Testis (tissue), 3 donors: ENCODE measurements around the gene THOC6. TPM values are rescaled to one million over a fixed set of nuclear protein-coding genes. Genes with fewer than 3 reads are reported as not detected.

Experiments
- DNase-seq: peaks from one replicate; pipeline ENCODE4 v3.0.0-alpha.2; 2019
- H3K27ac ChIP-seq, 2 donors: fragments of 200-600 bp; sonication (generic); one replicate each; pipeline ENCODE4 v1.5.1; 2019
- H3K27me3 ChIP-seq: fragments of 200-600 bp; sonication (generic); one replicate; pipeline ENCODE4 v1.5.1; 2019
- H3K36me3 ChIP-seq: fragments of 200-600 bp; sonication (generic); one replicate; pipeline ENCODE4 v1.5.1; 2017; ENCODE audit warnings: low read depth; ENCODE audit errors: missing control alignments
- H3K4me1 ChIP-seq: fragments of 200-600 bp; sonication (generic); one replicate; pipeline ENCODE4 v1.5.1; 2019
- H3K4me3 ChIP-seq, 2 donors: fragments of 200-600 bp; sonication (generic); one replicate each; pipeline ENCODE4 v1.5.1; 2017 to 2019
- H3K9me3 ChIP-seq: fragments of 200-600 bp; sonication (generic); one replicate; pipeline ENCODE4 v1.5.1; 2017
- POLR2A ChIP-seq: fragments of 450-650 bp; IDR thresholded peaks from one replicate; pipeline ENCODE4 v1.6.1; 2017; ENCODE audit warnings: antibody characterized with exemption, mild to moderate bottlenecking, moderate library complexity
- WGBS, 2 donors: methylation state at CpG; one replicate each; pipeline ENCODE4 v1.1.5; 2018; 5-methylcytosine and 5-hydroxymethylcytosine counted together
- intact Hi-C: fragments of 100-400 bp; cut with DNase I; formaldehyde crosslinking; loops from one replicate; pipeline ENCODE4 v1.15.1; 2023; ENCODE audit warnings: low total_unique reads
- polyA plus RNA-seq: library from polyadenylated mRNA; stranded (reverse); fragments of 350-450 nt; fragmentation: Illumina TruSeq; extraction: RNeasy Lipid Tissue Mini Kit (QIAGEN cat#74804); gene quantifications from one replicate; pipeline ENCODE4 v1.2.3, GENCODE V29; 2014; ENCODE audit warnings: low read depth, low replicate concordance; ENCODE audit not compliant: insufficient read depth
- total RNA-seq, 2 donors: library from RNA; depleted of rRNA; stranded (reverse); fragments of >200 nt; gene quantifications; one replicate each; pipeline ENCODE4 v1.2.3, GENCODE V29; 2016
- TF ChIP-seq, protein P1 (sequence below), 3 experiments: fragments of 450-650 bp in 2 of 3; fragments of 200-600 bp in 1 of 3; sonication (generic) in 1 of 3; IDR thresholded peaks; one replicate each; pipeline ENCODE4 v1.5.1; 2016 to 2019; ENCODE audit warnings: antibody characterized with exemption in 3 of 3, mild to moderate bottlenecking in 2 of 3, moderate library complexity in 1 of 3

THOC6 gene
- total and polyA plus RNA-seq, 3 donors from 2014 or later = 17.3 to 27.3 (median 19.6) TPM

DNA sequence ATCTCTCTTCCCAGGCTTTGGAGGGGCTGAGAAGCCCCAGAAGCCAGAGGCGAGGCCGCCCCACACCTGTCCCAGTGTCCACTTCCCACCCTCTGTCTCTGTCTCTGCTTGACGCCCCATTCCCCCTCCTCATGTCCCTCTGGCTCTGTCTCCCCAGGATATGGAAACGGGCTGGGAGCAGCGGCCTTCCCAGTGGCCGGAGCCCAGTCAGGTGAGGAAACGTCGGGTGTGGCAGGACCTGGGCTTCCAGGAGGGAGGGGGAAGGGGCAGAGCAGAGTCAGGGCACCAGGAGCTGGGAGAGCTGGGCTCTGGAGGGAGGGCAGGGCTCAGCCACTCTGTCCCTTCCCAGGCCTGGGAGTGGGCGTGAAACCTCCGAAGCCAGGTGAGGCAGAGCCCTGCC lies 32.9 kb upstream of the THOC6 start:
- TF ChIP-seq POLR2A = no peak
- TF ChIP-seq, protein P1, sequence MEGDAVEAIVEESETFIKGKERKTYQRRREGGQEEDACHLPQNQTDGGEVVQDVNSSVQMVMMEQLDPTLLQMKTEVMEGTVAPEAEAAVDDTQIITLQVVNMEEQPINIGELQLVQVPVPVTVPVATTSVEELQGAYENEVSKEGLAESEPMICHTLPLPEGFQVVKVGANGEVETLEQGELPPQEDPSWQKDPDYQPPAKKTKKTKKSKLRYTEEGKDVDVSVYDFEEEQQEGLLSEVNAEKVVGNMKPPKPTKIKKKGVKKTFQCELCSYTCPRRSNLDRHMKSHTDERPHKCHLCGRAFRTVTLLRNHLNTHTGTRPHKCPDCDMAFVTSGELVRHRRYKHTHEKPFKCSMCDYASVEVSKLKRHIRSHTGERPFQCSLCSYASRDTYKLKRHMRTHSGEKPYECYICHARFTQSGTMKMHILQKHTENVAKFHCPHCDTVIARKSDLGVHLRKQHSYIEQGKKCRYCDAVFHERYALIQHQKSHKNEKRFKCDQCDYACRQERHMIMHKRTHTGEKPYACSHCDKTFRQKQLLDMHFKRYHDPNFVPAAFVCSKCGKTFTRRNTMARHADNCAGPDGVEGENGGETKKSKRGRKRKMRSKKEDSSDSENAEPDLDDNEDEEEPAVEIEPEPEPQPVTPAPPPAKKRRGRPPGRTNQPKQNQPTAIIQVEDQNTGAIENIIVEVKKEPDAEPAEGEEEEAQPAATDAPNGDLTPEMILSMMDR (IDR thresholded peaks at IDR 0.05) = no peak
- no peak for DNase-seq
- no peak overlapping the region for H3K27ac ChIP-seq
- no peaks in the 10 kb centered on the region for H3K27me3 ChIP-seq
- H3K36me3 ChIP-seq = no peaks in the 10 kb centered on the region
- 67 to 80% methylated on average over 4 to 10 of the region's 10 CpGs for WGBS, 2 donors
- no peak overlapping the region for H3K4me3 ChIP-seq
- H3K9me3 ChIP-seq = no peaks in the 10 kb centered on the region
- H3K4me1 ChIP-seq = peaks cover 1% of the 10 kb centered on the region
- intact Hi-C loops = no loop called here

GRCh38 chr16:2991566-2992261 lies 32.1 kb upstream of the THOC6 start:
- WGBS, 2 donors = 91 to 94% methylated on average over 8 to 12 of the region's 12 CpGs
- TF ChIP-seq POLR2A = no peak
- TF ChIP-seq, protein P1 (IDR thresholded peaks at IDR 0.05) = no peak
- intact Hi-C loops = no loop called here
- Histone ChIP-seq H3K27ac (no peak overlapping the region), H3K36me3 (no peaks in the 10 kb centered on the region), H3K4me3 (no peak overlapping the region), H3K27me3 (no peaks in the 10 kb centered on the region), H3K9me3 (no peaks in the 10 kb centered on the region), H3K4me1 (no peaks in the 10 kb centered on the region)
- DNase-seq = no peak

- intact Hi-C loops = no loop called here
- WGBS, 2 donors = 86 to 89% methylated on average over 6 to 14 of the region's 14 CpGs
- H3K9me3 ChIP-seq = no peaks in the 10 kb centered on the region
- TF ChIP-seq, protein P1 (IDR thresholded peaks at IDR 0.05) = no peak
- no peak for TF ChIP-seq POLR2A
- H3K36me3 ChIP-seq = no peaks in the 10 kb centered on the region
- no peak overlapping the region for H3K4me3 ChIP-seq
- H3K27ac ChIP-seq = no peak overlapping the region
- no peaks in the 10 kb centered on the region for H3K4me1 ChIP-seq
- no peak for DNase-seq
- no peaks in the 10 kb centered on the region for H3K27me3 ChIP-seq
Measured at GRCh38 chr16:2992383-2993081, 31.3 kb upstream of the THOC6 start.

GRCh38 chr16:2996298-2996697 lies 27.5 kb upstream of the THOC6 start:
- Histone ChIP-seq H3K4me3 (no peak overlapping the region), H3K9me3 (no peaks in the 10 kb centered on the region), H3K36me3 (no peaks in the 10 kb centered on the region), H3K4me1 (no peaks in the 10 kb centered on the region), H3K27me3 (no peaks in the 10 kb centered on the region), H3K27ac (no peak overlapping the region)
- WGBS, 2 donors = 73 to 98% methylated on average over 6 to 13 of the region's 13 CpGs
- intact Hi-C loops = no loop called here
- TF ChIP-seq POLR2A = no peak
- TF ChIP-seq, protein P1 (IDR thresholded peaks at IDR 0.05) = no peak
- DNase-seq = no peak
